ENCODE data around the gene SLC25A30.
"Not testable (repeated sequence)": the region's sequence is repeated elsewhere in the genome, so short reads cannot be mapped to it uniquely, and the experiment has no call there.

SLC25A30 gene

DNA sequence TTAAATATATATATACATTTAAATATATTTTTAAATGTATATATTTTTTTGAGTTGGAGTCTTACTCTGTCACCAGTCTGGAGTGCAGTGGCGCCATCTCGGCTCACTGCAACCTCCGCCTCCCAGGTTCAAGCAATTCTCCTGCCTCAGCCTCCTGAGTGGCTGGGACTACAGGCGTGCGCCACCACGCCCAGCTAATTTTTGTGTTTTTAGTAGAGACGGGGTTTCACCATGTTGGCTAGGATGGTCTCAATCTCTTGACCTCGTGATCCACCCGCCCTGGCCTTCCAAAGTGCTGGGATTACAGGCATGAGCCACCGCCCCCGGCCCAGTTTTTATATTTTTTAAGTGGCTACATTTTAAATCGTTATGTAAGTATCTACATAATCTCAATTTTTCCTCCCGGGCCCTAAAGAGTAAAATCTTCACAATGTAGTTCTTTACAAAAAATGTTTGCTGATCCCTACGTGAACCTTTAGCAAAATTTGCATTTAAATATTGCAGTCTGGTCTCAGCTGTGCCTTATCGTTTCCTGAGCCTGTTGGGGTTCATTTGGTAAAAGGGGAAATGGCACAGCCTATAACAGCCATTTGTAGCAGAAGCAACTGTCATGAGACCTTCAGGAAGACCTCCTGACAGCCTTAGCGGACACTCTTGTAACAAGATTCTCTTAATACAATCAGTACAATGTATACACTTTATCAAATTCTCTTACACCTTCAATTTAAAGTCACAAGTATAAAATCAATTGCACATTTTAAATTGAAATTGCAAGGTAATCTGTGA is 8.1 kb upstream of the SLC25A30 start:
- DNase-seq = not testable (repeated sequence)

- DNase-seq = no peak
These were observed 4.6 kb upstream of the SLC25A30 start for GRCh38 chr13:45422731-45423292.

GRCh38 chr13:45419945-45420344 is 1.8 kb upstream of the SLC25A30 start:
- DNase-seq = no peak

DNA sequence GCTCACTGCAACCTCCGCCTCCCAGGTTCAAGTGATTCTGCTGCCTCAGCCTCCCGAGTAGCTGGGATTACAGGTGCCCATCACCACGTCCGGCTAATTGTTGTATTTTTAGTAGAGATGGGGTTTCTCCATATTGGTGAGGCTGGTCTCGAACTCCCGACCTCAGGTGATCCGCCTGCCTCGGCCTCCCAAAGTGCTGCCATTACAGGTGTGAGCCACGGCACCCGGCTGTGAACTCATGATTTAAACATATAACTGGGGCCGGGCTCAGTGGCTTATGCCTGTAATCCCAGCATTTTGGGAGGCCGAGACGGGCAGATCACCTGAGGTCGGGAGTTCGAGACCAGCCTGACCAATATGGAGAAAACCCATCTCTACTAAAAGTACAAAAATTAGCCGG is 1.2 kb upstream of the SLC25A30 start:
- DNase-seq = not testable (repeated sequence)

DNA sequence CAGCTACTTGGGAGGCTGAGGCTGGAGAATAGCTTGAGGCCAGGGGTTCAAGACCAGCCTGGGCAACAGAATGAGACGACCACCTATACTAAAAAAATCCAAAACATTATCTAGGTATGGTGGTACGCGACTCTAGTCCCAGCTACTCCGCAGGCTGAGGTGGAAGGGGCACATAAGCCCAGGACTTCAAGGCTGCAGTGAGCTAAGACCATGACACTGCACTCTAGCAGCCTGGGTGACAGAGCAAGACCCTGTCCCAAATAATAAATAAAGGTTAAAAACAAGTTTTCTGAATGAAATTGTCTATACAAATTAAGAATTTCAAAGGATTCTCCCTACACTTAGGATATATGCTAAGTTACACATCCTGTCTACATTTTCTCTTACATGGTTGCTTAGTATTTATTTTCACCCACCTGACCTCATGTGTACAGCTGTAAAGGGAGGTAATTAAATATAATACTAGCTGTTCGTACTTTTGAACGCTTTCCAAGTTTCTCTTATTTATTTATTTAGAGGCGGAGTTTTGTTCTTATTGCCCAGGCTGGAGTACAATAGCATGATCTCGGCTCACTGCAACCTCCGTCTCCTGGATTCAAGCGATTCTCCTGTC is 1.6 kb downstream of the SLC25A30 start:
- no peak for DNase-seq

DNA sequence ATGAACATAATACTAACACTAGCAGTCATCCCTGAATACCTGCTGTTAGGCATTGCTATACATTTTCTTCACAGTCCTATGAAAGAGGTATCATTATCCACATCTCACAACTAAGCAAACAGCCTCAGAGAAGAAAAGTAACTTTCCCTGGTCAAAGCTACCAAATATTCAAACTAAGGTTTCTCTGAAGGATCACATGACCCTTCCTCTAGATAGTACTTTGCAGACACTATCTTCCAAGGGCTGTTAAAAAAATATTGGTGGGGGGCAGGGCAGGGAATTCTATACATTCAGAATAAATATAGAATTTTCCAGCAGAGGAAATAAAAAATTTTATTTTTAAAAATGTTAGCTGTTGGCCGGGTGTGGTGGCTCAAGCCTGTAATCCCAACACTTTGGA is 3.1 kb downstream of the SLC25A30 start:
- DNase-seq = no peak

DNA sequence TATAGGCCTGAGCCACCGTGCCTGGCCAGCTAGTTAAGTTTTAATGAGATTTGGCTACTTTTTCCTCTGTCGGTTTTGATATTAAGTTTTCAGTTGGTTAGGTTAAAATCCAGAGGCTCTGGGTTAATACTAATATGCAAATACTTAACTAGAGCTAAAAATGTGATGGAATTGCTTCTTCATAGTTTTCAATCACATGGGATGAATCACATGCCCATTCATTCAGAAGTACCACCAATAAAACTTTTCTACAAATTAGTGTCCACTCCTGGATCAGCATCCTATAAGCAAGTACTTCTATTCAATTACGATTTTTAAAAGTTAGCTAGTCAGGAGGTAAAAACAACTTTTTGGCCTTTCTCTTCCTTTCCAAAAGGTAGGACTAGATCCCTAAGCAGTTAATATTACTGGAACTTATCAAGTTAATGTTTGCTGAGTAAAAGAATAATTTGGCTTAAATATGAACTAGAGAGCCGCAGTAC is 4.3 kb downstream of the SLC25A30 start:
- no peak for DNase-seq

GRCh38 chr13:45412274-45413049 is 5.7 kb downstream of the SLC25A30 start:
- no peak for DNase-seq

DNA sequence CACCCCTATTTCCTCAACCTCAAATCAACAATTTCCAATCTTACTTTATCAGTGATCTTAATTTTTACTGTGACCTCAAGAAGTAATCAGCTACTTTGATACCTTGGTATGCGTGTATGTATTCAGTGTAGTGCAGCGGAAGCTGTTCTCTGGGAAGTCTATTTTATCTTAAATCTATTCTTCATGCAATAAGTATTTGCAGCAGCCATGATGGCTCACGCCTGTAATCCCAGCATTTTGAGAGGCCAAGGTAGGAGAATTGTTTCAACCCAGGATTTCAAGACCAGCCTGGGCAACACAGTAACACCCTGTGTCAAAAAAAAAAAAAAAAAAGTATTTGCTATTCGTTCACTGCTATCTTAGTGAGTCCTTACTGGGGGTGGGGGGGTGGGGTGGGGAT is 6.5 kb downstream of the SLC25A30 start:
- no peak for DNase-seq

DNA sequence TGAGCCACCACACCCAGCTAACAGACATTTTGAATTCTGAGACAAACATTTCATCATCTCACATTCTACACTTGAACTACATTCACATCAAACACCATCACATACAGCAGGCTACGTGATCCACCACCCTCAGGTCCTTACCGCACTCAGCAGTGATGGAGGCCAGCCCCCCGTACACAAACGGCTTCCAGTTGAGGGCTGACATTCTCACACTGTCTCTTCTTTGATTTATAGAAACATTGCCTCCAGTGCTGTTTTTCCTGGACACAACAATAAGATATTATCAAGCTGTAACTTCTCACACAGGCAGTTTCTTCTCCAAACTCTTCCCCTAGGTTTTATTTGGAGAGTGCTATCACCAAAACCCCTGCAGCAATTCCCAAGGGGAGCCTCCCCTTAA is 7.0 kb downstream of the SLC25A30 start:
- DNase-seq = no peak

GRCh38 chr13:45410466-45410865 is 7.7 kb downstream of the SLC25A30 start:
- no peak for DNase-seq

- DNase-seq = no peak
These were observed 8.2 kb downstream of the SLC25A30 start for GRCh38 chr13:45410001-45410400.

DNA sequence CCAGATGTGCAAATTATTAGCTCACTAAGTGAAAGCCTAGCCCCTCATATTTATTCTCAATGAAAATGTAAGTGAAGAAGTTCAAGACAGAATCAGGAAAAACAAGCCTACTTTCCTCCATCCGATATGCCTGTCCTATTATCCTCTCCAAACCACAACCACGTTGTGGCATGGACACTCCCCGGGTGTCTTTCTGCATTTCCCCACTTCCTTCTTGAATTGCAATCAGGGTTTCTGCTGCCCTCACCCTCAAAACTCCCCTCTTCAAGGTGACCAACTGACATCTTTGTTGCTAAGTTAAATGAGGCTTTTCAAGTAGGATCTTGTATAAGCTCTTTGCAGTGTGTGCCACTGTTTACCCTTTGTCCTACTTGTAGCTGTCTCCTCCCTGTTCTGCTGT is 11.8 kb downstream of the SLC25A30 start:
- DNase-seq = no peak

DNA sequence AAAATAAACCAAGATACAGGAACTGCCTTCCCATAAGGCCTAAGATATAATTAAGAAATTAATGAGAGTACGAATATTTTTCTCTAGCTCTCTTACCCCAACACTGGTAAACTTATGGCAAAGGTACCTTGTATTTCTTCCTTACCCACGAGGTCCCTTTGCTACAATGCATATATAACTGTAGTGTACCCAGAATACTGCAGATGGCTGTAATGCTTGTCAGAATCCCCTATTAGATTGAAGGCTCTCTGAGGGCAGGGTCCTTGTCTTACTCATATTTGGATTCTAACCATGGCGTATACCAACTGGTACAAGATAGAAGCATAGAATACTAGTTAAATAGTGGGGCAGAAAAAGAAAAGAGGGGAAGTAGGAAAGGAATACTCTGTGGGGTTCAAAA is 15.1 kb downstream of the SLC25A30 start:
- no peak for DNase-seq

DNA sequence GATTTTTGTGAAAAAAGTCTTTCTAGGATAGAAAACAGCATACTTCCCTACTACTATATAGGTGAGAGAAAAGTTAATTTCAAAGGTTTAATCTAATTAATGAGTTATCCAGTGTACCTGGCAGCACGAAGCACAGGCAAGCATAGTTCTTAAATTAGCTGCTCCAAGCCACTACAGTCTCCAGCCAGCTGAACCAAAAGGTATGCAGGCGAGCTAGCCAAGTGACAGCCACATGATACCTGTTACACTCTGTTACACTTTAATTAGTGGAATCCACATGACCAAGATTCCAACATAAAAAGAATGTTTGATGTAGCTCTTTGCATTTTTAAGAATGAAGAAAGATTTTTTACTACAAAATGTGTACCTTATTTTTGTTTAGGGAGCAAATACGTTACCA is 15.5 kb downstream of the SLC25A30 start:
- no peak for DNase-seq

GRCh38 chr13:45401314-45401713 is 16.9 kb downstream of the SLC25A30 start:
- DNase-seq = no peak

GRCh38 chr13:45398877-45399276 is 19.3 kb downstream of the SLC25A30 start:
- DNase-seq = no peak

GRCh38 chr13:45396533-45397095 is 21.6 kb downstream of the SLC25A30 start:
- no peak for DNase-seq

DNA sequence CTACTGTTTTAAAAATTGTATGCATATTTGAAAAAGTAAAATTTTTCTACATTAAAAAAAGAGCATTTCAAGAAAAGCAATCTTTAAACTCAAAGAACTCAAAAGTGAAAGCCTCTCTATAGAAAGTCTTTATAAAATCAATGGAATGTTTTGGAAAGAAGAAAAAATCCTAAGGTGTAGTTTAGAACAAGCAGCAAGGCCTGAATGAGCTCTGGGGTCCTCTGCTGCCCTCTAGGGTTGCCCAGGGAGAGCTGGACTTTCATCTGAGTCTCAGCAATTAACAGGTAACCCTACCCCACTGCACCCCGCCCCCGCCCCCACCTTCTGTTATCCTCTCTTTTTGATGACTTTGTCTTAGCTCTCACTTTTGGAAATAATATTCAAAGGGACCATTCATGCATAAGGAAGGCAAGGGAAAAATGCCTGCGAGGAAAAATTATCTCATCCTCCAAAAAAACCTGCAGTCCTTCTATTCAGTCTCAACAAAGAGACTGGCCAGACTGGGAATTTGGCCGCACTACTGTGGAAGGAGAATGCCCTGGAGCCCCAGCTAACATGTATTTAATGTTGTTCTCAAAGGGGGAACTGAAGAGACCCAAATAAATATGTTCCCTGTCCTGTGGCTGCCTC is 24.1 kb downstream of the SLC25A30 start:
- no peak for DNase-seq

GRCh38 chr13:45392811-45393210 is 25.4 kb downstream of the SLC25A30 start:
- DNase-seq = no peak

DNA sequence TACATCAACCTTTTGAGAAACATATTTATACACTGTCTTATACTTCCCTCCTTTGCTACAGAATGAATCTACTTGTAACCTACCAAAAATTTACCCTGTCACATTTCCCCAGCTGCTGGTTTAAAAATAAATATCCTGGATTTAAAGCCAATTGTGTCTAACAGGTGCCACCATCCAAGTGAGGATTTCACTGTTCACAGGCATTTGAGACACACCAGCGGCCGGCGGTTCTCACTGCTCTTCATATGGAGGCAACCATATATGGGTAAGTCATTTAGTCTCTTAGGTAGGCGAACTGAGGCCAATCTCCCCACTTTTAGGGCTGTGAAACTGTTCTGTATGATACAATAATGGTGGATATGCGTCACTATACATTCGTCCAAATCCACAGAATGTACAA is 26.2 kb downstream of the SLC25A30 start:
- no peak for DNase-seq

DNA sequence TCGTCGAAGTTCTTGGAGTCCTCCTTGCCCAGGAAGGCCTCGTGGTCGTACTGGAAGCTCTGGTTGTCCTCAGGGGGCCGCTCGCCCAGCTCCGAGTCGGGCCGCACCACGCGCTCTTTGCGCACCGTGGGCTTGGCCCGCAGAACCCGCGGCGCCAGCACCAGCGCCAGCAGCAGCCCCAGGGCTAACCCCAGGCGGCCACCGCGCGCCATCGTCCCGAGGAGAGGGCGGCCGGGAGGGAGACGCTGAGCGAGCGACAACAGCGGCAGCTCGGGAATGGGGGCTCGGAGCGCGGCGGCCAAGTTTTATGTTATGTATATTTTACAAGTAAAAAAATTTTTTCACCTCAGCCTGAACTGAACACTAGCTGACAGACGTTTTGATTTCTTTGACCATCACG is 27.0 kb downstream of the SLC25A30 start:
- not testable (repeated sequence) for DNase-seq

DNA sequence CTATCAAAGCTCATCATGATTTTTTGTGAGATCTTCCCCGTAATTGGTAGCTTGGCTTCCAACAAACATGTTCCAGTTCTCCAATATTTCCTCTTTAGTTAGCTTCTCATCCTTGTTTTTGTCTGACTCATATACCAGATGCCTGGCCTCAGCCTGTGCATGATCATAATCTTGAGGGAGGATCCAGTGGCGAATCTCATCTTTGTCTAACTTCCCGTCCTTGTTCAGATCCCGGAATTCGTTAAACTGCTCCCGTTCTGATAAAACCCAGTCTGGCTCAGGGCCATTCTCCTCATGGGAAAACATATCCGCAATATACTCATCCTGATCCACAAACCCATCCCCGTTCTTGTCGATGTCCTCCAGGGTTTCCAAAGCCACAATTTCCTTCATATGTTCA is 27.8 kb downstream of the SLC25A30 start:
- not testable (repeated sequence) for DNase-seq
